ENCODE results near the gene HEMK1. TPM values are rescaled to one million over a fixed set of nuclear protein-coding genes. Genes with fewer than 3 reads are reported as not detected.

Gene HEMK1
- total RNA-seq, 4 donors from 2014 or later: 4.6 to 10.6 (median 6.3) TPM

DNA sequence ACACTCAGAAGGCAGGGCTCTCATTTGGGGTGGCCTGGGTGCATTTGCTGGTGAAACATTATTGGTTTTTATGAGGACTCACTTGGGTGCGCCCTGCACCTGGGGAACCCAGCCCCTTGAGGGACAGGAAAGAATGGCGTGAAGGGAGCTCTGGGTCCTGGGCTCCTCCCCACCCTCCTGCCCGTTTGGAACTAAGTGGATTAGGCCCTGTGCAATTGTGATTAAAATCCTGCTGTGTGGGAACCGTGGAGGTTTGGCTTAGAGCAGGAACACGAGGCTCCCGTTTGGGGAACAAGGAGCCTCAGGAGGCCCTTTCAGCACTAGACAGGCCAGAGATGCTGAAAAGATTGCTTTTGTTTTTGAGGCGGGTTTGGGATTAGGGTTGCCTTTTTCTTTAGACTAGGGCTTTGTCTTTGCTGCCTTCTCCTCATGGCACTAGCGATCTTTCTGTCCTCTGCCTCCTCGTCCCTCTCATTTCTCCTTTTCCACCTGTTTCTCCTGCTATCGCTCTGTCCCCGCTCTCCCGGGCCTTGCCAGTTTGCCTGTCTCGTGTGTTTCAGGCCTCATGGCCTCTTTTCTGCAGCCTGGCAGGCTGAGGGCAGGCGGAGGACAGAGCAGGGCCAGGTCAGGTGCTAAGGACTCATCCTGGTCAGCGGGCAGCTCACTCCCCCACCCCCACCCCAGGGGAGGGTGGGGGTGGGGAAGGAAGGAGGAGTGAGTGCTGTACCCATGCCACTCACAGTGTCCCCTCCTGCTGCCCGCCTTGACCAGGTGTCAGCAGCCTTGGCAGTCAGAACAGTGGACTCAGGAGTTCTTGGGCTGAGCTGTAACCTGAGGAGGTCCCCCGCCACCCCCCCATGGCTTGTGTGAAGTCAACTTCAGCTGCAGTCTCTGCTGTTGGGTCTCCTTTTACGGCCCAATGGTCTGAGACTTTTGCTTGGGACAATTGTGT lies 56.2 kb downstream of the HEMK1 start:
- no peak overlapping the region for H3K4me3 ChIP-seq
- no peak overlapping the region for H3K27ac ChIP-seq (replicated peaks in 1 of 4)
- peaks cover 27 to 75% (median 39%) of the 10 kb centered on the region in 4 donors for H3K4me1 ChIP-seq
- H3K36me3 ChIP-seq: peaks cover 0 to 13% (median 10%) of the 10 kb centered on the region in 4 donors
- H3K27me3 ChIP-seq: no peaks in the 10 kb centered on the region
- no peak for DNase-seq (ENCODE audit: extremely low spot score)
- no peaks in the 10 kb centered on the region for H3K9me3 ChIP-seq
- intact Hi-C loops (cut with DNase I): no loop called here
- WGBS: 78% methylated on average over 15 of the region's 18 CpGs
- TF ChIP-seq POLR2A (IDR thresholded peaks at IDR 0.05; ENCODE audit: low read depth) (no peak), POLR2AphosphoS5 (IDR thresholded peaks at IDR 0.05) (no peak), CTCF (IDR thresholded peaks at IDR 0.05) (no peak), EP300 (IDR thresholded peaks at IDR 0.05) (no peak)

GRCh38 chr3:50626401-50626800 lies 57.1 kb downstream of the HEMK1 start:
- TF ChIP-seq CTCF (IDR thresholded peaks at IDR 0.05) (no peak), POLR2AphosphoS5 (IDR thresholded peaks at IDR 0.05) (no peak), POLR2A (IDR thresholded peaks at IDR 0.05; ENCODE audit: low read depth) (no peak), EP300 (IDR thresholded peaks at IDR 0.05) (no peak)
- Histone ChIP-seq H3K36me3 (peaks cover 0 to 13% (median 10%) of the 10 kb centered on the region in 4 donors), H3K9me3 (no peaks in the 10 kb centered on the region), H3K27ac (replicated peaks in 1 of 4) (no peak overlapping the region), H3K27me3 (no peaks in the 10 kb centered on the region), H3K4me1 (peaks cover 28 to 72% (median 35%) of the 10 kb centered on the region in 4 donors), H3K4me3 (no peak overlapping the region)
- intact Hi-C loops (cut with DNase I): no loop called here
- no peak for DNase-seq (ENCODE audit: extremely low spot score)
- 87% methylated on average over 3 of the region's 3 CpGs for WGBS

- Histone ChIP-seq H3K36me3 (peaks cover 0 to 9% (median 6%) of the 10 kb centered on the region in 4 donors), H3K4me1 (peaks cover 28 to 77% (median 32%) of the 10 kb centered on the region in 4 donors), H3K4me3 (no peak overlapping the region), H3K9me3 (no peaks in the 10 kb centered on the region), H3K27me3 (no peaks in the 10 kb centered on the region), H3K27ac (replicated peaks in 1 of 4) (no peak overlapping the region)
- intact Hi-C loops (cut with DNase I): no loop called here
- TF ChIP-seq CTCF (IDR thresholded peaks at IDR 0.05) (no peak), POLR2A (IDR thresholded peaks at IDR 0.05; ENCODE audit: low read depth) (no peak), POLR2AphosphoS5 (IDR thresholded peaks at IDR 0.05) (no peak), EP300 (IDR thresholded peaks at IDR 0.05) (no peak)
- DNase-seq (ENCODE audit: extremely low spot score): no peak
- 67% methylated on average over 2 of the region's 6 CpGs for WGBS
Observed at GRCh38 chr3:50627407-50628051, 58.2 kb downstream of the HEMK1 start.

DNA sequence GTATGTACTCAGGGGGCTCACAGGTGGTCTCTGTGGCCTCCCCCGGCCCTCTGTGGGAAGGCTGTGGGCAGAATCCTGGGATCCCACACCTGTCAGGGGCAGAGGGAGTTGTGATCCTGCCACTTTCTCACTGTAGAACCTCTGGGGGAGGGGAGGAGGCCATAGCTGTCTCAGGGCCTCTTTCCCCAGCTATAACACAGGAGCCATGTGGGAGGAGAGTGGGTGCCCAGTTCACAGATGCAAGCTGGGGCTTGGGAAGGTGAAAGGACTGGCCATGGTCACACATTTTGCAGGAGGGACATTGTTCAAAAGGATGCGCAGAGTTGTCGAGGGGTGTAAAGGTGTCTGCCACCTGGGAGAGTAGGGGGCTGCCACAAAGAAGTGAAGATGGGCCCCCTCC lies 59.3 kb downstream of the HEMK1 start:
- Histone ChIP-seq H3K36me3 (peaks cover 0 to 4% (median 2%) of the 10 kb centered on the region in 4 donors), H3K4me1 (peaks cover 26 to 71% (median 35%) of the 10 kb centered on the region in 4 donors), H3K27me3 (no peaks in the 10 kb centered on the region), H3K9me3 (no peaks in the 10 kb centered on the region), H3K27ac (replicated peaks in 1 of 4) (no peak overlapping the region), H3K4me3 (no peak overlapping the region)
- 100% methylated on average over 3 of the region's 3 CpGs for WGBS
- no peak for TF ChIP-seq CTCF (IDR thresholded peaks at IDR 0.05)
- TF ChIP-seq EP300 (IDR thresholded peaks at IDR 0.05): no peak
- no peak for TF ChIP-seq POLR2A (IDR thresholded peaks at IDR 0.05; ENCODE audit: low read depth)
- TF ChIP-seq POLR2AphosphoS5 (IDR thresholded peaks at IDR 0.05): no peak
- no peak for DNase-seq (ENCODE audit: extremely low spot score)
- intact Hi-C loops (cut with DNase I): no loop called here

Measured in esophagus muscularis mucosa (tissue), 4 donors.